Stomach (tissue), 9 donors: ENCODE data around the gene SNRK. TPM values are rescaled to one million over a fixed set of nuclear protein-coding genes. Genes with fewer than 3 reads are reported as not detected.

Experiments
- DNase-seq, 2 donors: peaks; one replicate each; pipeline versions ENCODE4 v3.0.0 to v3.0.0-alpha.2; 2013 to 2019
- H3K27ac ChIP-seq, 5 donors: fragments of 200-600 bp in 4 of 5; sonication (generic) in 4 of 5; one replicate each; pipeline ENCODE4 v1.5.1; 2013 to 2019; ENCODE audit warnings: mild to moderate bottlenecking in 1 of 5, moderate library complexity in 1 of 5
- H3K27me3 ChIP-seq, 3 donors: fragments of 200-600 bp; sonication (generic); one replicate each; pipeline ENCODE4 v1.5.1; 2017 to 2019; ENCODE audit warnings: mixed run types in 1 of 3
- H3K36me3 ChIP-seq, 4 donors: fragments of 200-600 bp; sonication (generic); 1 replicate in 3 of 4; 2 replicates in 1 of 4; pipeline ENCODE4 v1.5.1; 2016 to 2019
- H3K4me1 ChIP-seq, 4 donors: fragments of 200-600 bp; sonication (generic); one replicate each; pipeline ENCODE4 v1.5.1; 2016 to 2019
- H3K4me3 ChIP-seq, 4 donors: fragments of 200-600 bp; sonication (generic) in 3 of 4; one replicate each; pipeline ENCODE4 v1.5.1; 2016 to 2019; ENCODE audit warnings: mild to moderate bottlenecking in 1 of 4
- H3K9me3 ChIP-seq, 4 donors: fragments of 200-600 bp; sonication (generic); one replicate each; pipeline ENCODE4 v1.5.1; 2016 to 2019
- EP300 ChIP-seq: sonication (generic); formaldehyde crosslinking; IDR thresholded peaks from one replicate; pipeline ENCODE4 v1.6.1; 2017; ENCODE audit warnings: antibody characterized with exemption
- POLR2A ChIP-seq, 4 donors: fragments of 450-650 bp; IDR thresholded peaks; one replicate each; pipeline ENCODE4 v1.6.1; 2016; ENCODE audit warnings: antibody characterized with exemption in 4 of 4, control low read depth in 2 of 4, mild to moderate bottlenecking in 1 of 4, moderate library complexity in 1 of 4
- POLR2AphosphoS5 ChIP-seq, 3 donors: sonication (generic); formaldehyde crosslinking; IDR thresholded peaks; one replicate each; pipeline ENCODE4 v1.6.1; 2016; ENCODE audit warnings: antibody characterized with exemption in 3 of 3
- WGBS, 5 donors: extraction: QIAGEN DNeasy Blood & Tissue Kit in 3 of 5; methylation state at CpG; one replicate each; pipeline versions ENCODE4 v1.1.5 to v1.1.7; 2013 to 2018; 5-methylcytosine and 5-hydroxymethylcytosine counted together
- intact Hi-C: fragments of 100-400 bp; cut with DNase I; formaldehyde crosslinking; loops from one replicate; pipeline ENCODE4 v1.15.1; 2023; ENCODE audit warnings: low total_unique reads
- polyA plus RNA-seq, 3 donors: library from polyadenylated mRNA; stranded (reverse); fragments of 200-250 nt; gene quantifications; one replicate each; pipeline ENCODE4 v1.2.3, GENCODE V29; 2013
- total RNA-seq, 5 donors: library from RNA; depleted of rRNA; stranded (reverse); fragments of >200 nt; gene quantifications; one replicate each; pipeline versions ENCODE4 v1.1.0 to v1.2.3, GENCODE V29; 2014 to 2016
- TF ChIP-seq, protein P1 (sequence below), 7 experiments: fragments of 450-650 bp in 4 of 7; fragments of 200-600 bp in 3 of 7; sonication (generic) in 3 of 7; IDR thresholded peaks; one replicate each; pipeline ENCODE4 v1.5.1; 2016 to 2019; ENCODE audit warnings: antibody characterized with exemption in 7 of 7, control low read depth in 2 of 7, mild to moderate bottlenecking in 1 of 7
- donor health status: healthy with polysubstance abuse.
- donor health status: Bipolar disorder and iron deficiency.
- donor health status: healthy.

The SNRK gene
- total and polyA plus RNA-seq, 8 donors: 8.2 to 183 (median 36.0) TPM

DNA sequence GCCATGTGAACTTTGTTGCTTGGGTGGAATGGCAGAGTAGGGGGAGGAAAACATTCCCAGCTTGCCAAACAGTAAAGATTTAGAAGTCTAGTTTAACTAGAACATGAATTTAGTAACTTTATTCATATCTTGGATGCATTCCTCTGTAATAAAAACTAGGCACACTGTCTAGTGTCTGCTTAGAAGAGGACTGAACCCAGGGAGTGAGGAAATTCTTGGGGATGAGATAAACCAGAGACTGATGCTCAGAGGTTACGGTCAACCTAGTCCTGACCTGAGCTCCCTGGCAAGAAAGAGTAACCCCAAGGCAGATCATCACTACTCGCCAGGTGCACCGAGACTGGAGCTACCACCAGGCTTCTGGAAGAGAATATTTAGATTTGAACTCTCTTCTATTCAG is 58.2 kb downstream of the SNRK start:
- H3K36me3 ChIP-seq: peaks cover 70 to 100% (median 100%) of the 10 kb centered on the region in 4 donors
- no peaks in the 10 kb centered on the region for H3K27me3 ChIP-seq
- H3K27ac ChIP-seq: peak overlapping the region in 1 of 5 donors; percentile 42
- intact Hi-C loops: no loop called here
- no peak for DNase-seq
- TF ChIP-seq, protein P1, sequence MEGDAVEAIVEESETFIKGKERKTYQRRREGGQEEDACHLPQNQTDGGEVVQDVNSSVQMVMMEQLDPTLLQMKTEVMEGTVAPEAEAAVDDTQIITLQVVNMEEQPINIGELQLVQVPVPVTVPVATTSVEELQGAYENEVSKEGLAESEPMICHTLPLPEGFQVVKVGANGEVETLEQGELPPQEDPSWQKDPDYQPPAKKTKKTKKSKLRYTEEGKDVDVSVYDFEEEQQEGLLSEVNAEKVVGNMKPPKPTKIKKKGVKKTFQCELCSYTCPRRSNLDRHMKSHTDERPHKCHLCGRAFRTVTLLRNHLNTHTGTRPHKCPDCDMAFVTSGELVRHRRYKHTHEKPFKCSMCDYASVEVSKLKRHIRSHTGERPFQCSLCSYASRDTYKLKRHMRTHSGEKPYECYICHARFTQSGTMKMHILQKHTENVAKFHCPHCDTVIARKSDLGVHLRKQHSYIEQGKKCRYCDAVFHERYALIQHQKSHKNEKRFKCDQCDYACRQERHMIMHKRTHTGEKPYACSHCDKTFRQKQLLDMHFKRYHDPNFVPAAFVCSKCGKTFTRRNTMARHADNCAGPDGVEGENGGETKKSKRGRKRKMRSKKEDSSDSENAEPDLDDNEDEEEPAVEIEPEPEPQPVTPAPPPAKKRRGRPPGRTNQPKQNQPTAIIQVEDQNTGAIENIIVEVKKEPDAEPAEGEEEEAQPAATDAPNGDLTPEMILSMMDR (IDR thresholded peaks at IDR 0.05): no peak
- TF ChIP-seq POLR2A (IDR thresholded peaks at IDR 0.05) (no peak), POLR2AphosphoS5 (IDR thresholded peaks at IDR 0.05) (no peak), EP300 (no peak)
- peaks cover 0 to 10% (median 4%) of the 10 kb centered on the region in 4 donors for H3K4me1 ChIP-seq
- peaks cover 0 to under 1% (median 0%) of the 10 kb centered on the region in 4 donors for H3K9me3 ChIP-seq
- no peak overlapping the region for H3K4me3 ChIP-seq
- WGBS, 5 donors: 85 to 100% (median 99%) methylated on average over 3 of the region's 3 CpGs

DNA sequence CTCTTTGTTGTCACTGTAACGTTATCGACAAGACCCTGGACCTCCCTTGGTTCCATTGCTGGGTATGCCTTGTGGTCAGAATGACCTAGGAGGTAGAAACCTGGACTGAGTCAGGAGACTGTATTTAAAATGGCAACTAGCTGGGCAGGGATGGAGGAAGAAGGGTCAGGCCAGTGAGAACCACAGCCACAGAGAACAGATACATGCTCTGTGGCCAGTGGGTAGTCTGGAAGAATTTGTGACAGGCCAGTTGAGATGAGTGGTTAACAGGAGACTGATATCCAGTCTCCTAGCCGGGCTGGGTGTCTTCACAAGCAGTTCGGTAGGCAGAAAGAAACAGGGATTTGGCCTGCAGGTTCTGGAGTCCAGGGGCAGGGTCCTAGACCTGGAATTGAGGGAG is 58.9 kb downstream of the SNRK start:
- intact Hi-C loops: no loop called here
- TF ChIP-seq, protein P1 (IDR thresholded peaks at IDR 0.05): no peak
- peaks cover 71 to 100% (median 100%) of the 10 kb centered on the region in 4 donors for H3K36me3 ChIP-seq
- H3K4me1 ChIP-seq: peaks cover 0 to 10% (median 4%) of the 10 kb centered on the region in 4 donors
- no peak for DNase-seq
- no peaks in the 10 kb centered on the region for H3K27me3 ChIP-seq
- no peaks in the 10 kb centered on the region for H3K9me3 ChIP-seq
- WGBS, 5 donors: 90 to 97% (median 96%) methylated on average over 4 of the region's 4 CpGs
- peak overlapping the region in 3 of 5 donors; percentile 2 to 52 (median 5) for H3K27ac ChIP-seq
- no peak overlapping the region for H3K4me3 ChIP-seq

DNA sequence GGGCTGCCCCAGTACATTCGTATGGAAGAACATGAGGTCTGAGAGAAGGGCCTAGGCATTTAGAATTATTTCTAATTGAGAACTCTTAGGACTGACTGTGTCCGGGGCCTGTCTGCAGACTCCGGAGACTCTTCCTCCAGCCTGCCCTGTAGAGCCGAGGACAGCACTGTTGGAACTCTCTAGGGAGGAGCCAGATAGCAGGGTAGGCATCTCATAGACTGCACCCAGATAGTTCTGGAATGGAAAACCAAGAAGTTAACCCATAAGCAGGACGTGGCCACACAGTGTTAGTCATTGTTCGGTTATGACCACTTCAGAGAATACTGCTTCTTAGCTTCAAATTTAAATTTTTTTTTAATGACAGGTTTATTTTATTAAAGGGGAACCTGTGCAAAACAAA is 59.5 kb downstream of the SNRK start:
- no peaks in the 10 kb centered on the region for H3K9me3 ChIP-seq
- H3K27ac ChIP-seq: no peak overlapping the region
- peaks cover 68 to 100% (median 100%) of the 10 kb centered on the region in 4 donors for H3K36me3 ChIP-seq
- peaks cover 0 to 10% (median 4%) of the 10 kb centered on the region in 4 donors for H3K4me1 ChIP-seq
- no peak for DNase-seq
- intact Hi-C loops: no loop called here
- WGBS, 5 donors: 83 to 87% (median 85%) methylated on average over 6 of the region's 6 CpGs
- no peak overlapping the region for H3K4me3 ChIP-seq
- TF ChIP-seq POLR2A (IDR thresholded peaks at IDR 0.05): no peak
- no peak for TF ChIP-seq EP300
- TF ChIP-seq, protein P1 (IDR thresholded peaks at IDR 0.05): no peak
- TF ChIP-seq POLR2AphosphoS5 (IDR thresholded peaks at IDR 0.05): no peak
- H3K27me3 ChIP-seq: no peaks in the 10 kb centered on the region

DNA sequence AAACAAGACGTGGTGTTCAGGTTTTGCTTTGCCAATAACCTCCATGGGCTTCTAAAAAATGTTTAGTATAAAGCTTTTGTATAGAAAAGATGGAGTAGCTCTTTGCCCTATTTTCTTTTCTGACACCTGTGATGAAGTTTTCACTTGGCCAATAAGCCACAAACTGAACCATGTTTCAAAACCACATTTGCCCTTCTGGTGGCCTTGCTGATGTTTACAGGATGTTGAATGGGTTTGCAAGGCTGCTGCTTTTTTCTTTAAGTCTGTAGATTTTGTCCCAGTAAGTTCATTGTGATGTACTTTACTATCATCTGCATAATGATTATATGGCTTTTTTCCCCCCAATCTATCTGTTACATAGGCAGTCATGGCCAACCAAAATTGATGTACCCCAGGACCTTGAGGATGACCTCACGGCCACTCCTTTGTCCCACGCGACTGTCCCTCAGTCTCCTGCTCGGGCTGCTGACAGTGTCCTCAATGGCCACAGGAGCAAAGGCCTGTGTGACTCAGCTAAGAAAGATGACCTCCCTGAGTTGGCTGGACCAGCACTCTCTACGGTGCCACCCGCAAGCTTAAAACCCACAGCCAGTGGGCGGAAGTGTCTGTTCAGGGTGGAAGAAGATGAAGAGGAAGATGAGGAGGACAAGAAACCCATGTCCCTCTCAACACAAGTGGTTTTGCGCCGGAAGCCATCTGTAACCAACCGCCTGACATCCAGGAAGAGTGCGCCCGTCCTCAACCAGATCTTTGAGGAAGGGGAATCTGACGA is 60.8 kb downstream of the SNRK start:
- Histone ChIP-seq H3K36me3 (peaks cover 58 to 92% (median 91%) of the 10 kb centered on the region in 4 donors), H3K27ac (peak overlapping the region; percentile 27 to 44 (median 32)), H3K4me1 (peaks cover 0 to 10% (median 4%) of the 10 kb centered on the region in 4 donors), H3K27me3 (no peaks in the 10 kb centered on the region), H3K4me3 (no peak overlapping the region), H3K9me3 (peaks cover 0 to 9% (median 6%) of the 10 kb centered on the region in 4 donors)
- intact Hi-C loops: no loop called here
- no peak for TF ChIP-seq POLR2A (IDR thresholded peaks at IDR 0.05)
- no peak for TF ChIP-seq EP300
- no peak for TF ChIP-seq POLR2AphosphoS5 (IDR thresholded peaks at IDR 0.05)
- TF ChIP-seq, protein P1 (IDR thresholded peaks at IDR 0.05): no peak
- peak in 1 of 2 donors; percentile 52 for DNase-seq
- WGBS, 5 donors: 86 to 91% (median 88%) methylated on average over 14 of the region's 14 CpGs
